HFFc6 (cell line): ENCODE data around the gene TIMM10. TPM values are rescaled to one million over a fixed set of nuclear protein-coding genes. Genes with fewer than 3 reads are reported as not detected.
A peak's percentile ranks its signal among the peaks of the same experiment; 100 is the strongest.

Source experiments
- DNase-seq: peaks from one replicate; pipeline ENCODE4 v3.0.0-alpha.2; 2018
- H3K27ac Mint-ChIP-seq: 2 replicates; pipeline ENCODE4 v1.8.0; 2020; ENCODE audit warnings: mild to moderate bottlenecking, mixed read lengths
- H3K27me3 Mint-ChIP-seq: 2 replicates; pipeline ENCODE4 v1.8.0; 2021; ENCODE audit warnings: mild to moderate bottlenecking, moderate library complexity, mixed read lengths; ENCODE audit not compliant: insufficient read depth
- H3K36me3 Mint-ChIP-seq: 2 replicates; pipeline ENCODE4 v1.8.0; 2021; ENCODE audit warnings: low read depth, mixed read lengths
- H3K4me1 Mint-ChIP-seq: 2 replicates; pipeline ENCODE4 v1.8.0; 2020; ENCODE audit warnings: low read depth, mixed read lengths
- H3K4me3 Mint-ChIP-seq: 2 replicates; pipeline ENCODE4 v1.8.0; 2020; ENCODE audit warnings: mild to moderate bottlenecking, moderate library complexity, mixed read lengths
- H3K9me3 Mint-ChIP-seq: 2 replicates; pipeline ENCODE4 v1.8.0; 2020; ENCODE audit warnings: mild to moderate bottlenecking, mixed read lengths
- CTCF ChIP-seq: fragments of 200-600 bp; sonication (generic); IDR thresholded peaks from 2 replicates; pipeline ENCODE4 v1.5.0; 2021; ENCODE audit warnings: antibody characterized with exemption, mild to moderate bottlenecking
- total RNA-seq, 6 experiments: library from RNA; stranded (reverse); fragmentation: NEBNext Ultra II Directional; extraction: Animal tissue kit (Norgen Biotek cat#: 25700); gene quantifications; 2 replicates in 1 of 6; 3 replicates in 5 of 6; pipeline ENCODE4 v1.2.3, GENCODE V29; 2021

TIMM10 gene
- total RNA-seq, 6 experiments from 2014 or later = 43.6 to 72.9 (median 58.4) TPM

- TF ChIP-seq CTCF = no peak
- no peak overlapping the region for H3K27ac Mint-ChIP-seq
- H3K36me3 Mint-ChIP-seq = no peaks in the 10 kb centered on the region
- peak overlapping the region; percentile 97 for H3K4me3 Mint-ChIP-seq
- H3K4me1 Mint-ChIP-seq = no peaks in the 10 kb centered on the region
- DNase-seq = no peak
- H3K27me3 Mint-ChIP-seq = no peaks in the 10 kb centered on the region
- no peaks in the 10 kb centered on the region for H3K9me3 Mint-ChIP-seq
Observed at GRCh38 chr11:57516061-57516443, 14.5 kb downstream of the TIMM10 start.

GRCh38 chr11:57515332-57516060, 15.1 kb downstream of the TIMM10 start, which contains the start of gene SLC43A1:
Gene SLC43A1 (minus strand): TSS chr11:57515702. CDS start chr11:57514111, 1,591 bp downstream.
- no peaks in the 10 kb centered on the region for H3K9me3 Mint-ChIP-seq
- peak; percentile 21 for DNase-seq
- H3K36me3 Mint-ChIP-seq = no peaks in the 10 kb centered on the region
- peak within 1 kb of the TSS; percentile 53 for H3K27ac Mint-ChIP-seq
- H3K4me3 Mint-ChIP-seq = peak within 1 kb of the TSS; percentile 97
- no peaks in the 10 kb centered on the region for H3K27me3 Mint-ChIP-seq
- TF ChIP-seq CTCF = no peak
- H3K4me1 Mint-ChIP-seq = no peaks in the 10 kb centered on the region

GRCh38 chr11:57514538-57515331, 15.8 kb downstream of the TIMM10 start:
- Mint-ChIP-seq H3K9me3 (no peaks in the 10 kb centered on the region), H3K4me1 (no peaks in the 10 kb centered on the region)
- no peak for TF ChIP-seq CTCF

GRCh38 chr11:57513911-57514537, 16.5 kb downstream of the TIMM10 start:
- no peak for TF ChIP-seq CTCF
- H3K4me3 Mint-ChIP-seq = peak overlapping the region; percentile 97
- no peaks in the 10 kb centered on the region for H3K27me3 Mint-ChIP-seq
- DNase-seq = no peak
- no peaks in the 10 kb centered on the region for H3K4me1 Mint-ChIP-seq
- no peaks in the 10 kb centered on the region for H3K36me3 Mint-ChIP-seq
- no peaks in the 10 kb centered on the region for H3K9me3 Mint-ChIP-seq
- no peak overlapping the region for H3K27ac Mint-ChIP-seq

More at GRCh38 chr11:57514538-57515331, 15.8 kb downstream of the TIMM10 start:
- Mint-ChIP-seq H3K4me3 (peak overlapping the region; percentile 97), H3K36me3 (no peaks in the 10 kb centered on the region), H3K27ac (0 out of 2 replicates have a peak overlapping the region, but pooled peaks have one; percentile 24), H3K27me3 (no peaks in the 10 kb centered on the region)
- DNase-seq = no peak

- Mint-ChIP-seq H3K4me1 (no peaks in the 10 kb centered on the region), H3K4me3 (peak overlapping the region; percentile 51), H3K27ac (no peak overlapping the region), H3K27me3 (no peaks in the 10 kb centered on the region), H3K9me3 (no peaks in the 10 kb centered on the region), H3K36me3 (no peaks in the 10 kb centered on the region)
- no peak for DNase-seq
- no peak for TF ChIP-seq CTCF
Observed at GRCh38 chr11:57513452-57513795, 17.1 kb downstream of the TIMM10 start.
